Measurements from ENCODE around the gene AUTS2. TPM values are rescaled to one million over a fixed set of nuclear protein-coding genes. Genes with fewer than 3 reads are reported as not detected.

Gene AUTS2
- total and polyA plus RNA-seq, 2 of the 8 experiments (the other 6 are each of a cell fraction or from before 2014, with no cell fraction given), result 25.9 to 101 TPM

- no peak overlapping the region for H4K5ac ChIP-seq (ENCODE audit: insufficient read length, low read depth, low read length)
- no peak for TF ChIP-seq GTF2F1 (IDR thresholded peaks at IDR 0.05; ENCODE audit: borderline replicate concordance, low read depth, low read length)
- TF ChIP-seq TCF12 (IDR thresholded peaks at IDR 0.05; ENCODE audit: low read depth, low read length), result no peak
- no peak; the same call in 1 of the 2 replicates for TF ChIP-seq POU5F1 (IDR thresholded peaks at IDR 0.05; ENCODE audit: low read depth, low read length)
- no peak for TF ChIP-seq YY1 (IDR thresholded peaks at IDR 0.05; ENCODE audit: low read depth, low read length)
- no peak for TF ChIP-seq SP2 (IDR thresholded peaks at IDR 0.05; ENCODE audit: low read length)
- no peak for TF ChIP-seq ATF3 (IDR thresholded peaks at IDR 0.05; ENCODE audit: insufficient read depth, low read depth, low read length)
- TF ChIP-seq ATF2 (IDR thresholded peaks at IDR 0.05; ENCODE audit: low read length), result no peak
- no peak for TF ChIP-seq POLR2AphosphoS5 (IDR thresholded peaks at IDR 0.05; ENCODE audit: low read depth, low read length)
- no peak for TF ChIP-seq KDM4A (IDR thresholded peaks at IDR 0.05; ENCODE audit: low read depth, low read length, severe bottlenecking)
- TF ChIP-seq BRCA1 (IDR thresholded peaks at IDR 0.05; ENCODE audit: low read depth, low read length), result no peak
- no peak for TF ChIP-seq CREB1 (IDR thresholded peaks at IDR 0.05)
- no peak for TF ChIP-seq SIRT6 (IDR thresholded peaks at IDR 0.05; ENCODE audit: low read length)
- TF ChIP-seq TAF1 (IDR thresholded peaks at IDR 0.05; ENCODE audit: low read depth, low read length), result no peak
- TF ChIP-seq SP1 (IDR thresholded peaks at IDR 0.05; ENCODE audit: low read depth, low read length), result no peak
These were observed 942.4 kb downstream of the AUTS2 start for GRCh38 chr7:70540641-70541040.

More at GRCh38 chr7:70540641-70541040, 942.4 kb downstream of the AUTS2 start:
- no peaks in the 10 kb centered on the region for H3K79me1 ChIP-seq (ENCODE audit: low read depth, low read length)
- no peak overlapping the region for H3K4ac ChIP-seq (replicated peaks; ENCODE audit: insufficient read length, low read depth, low read length)
- no peak overlapping the region for H3K23ac ChIP-seq (ENCODE audit: insufficient read length)
- no peaks in the 10 kb centered on the region for H3K36me3 ChIP-seq (ENCODE audit: control insufficient read depth in 2 of 4, insufficient read depth in 4 of 4, low read length in 3 of 4)
- no peak overlapping the region for H4K91ac ChIP-seq (replicated peaks; ENCODE audit: insufficient read length, low read length)
- WGBS, 2 experiments (ENCODE audit: extremely low coverage in 1 of 2, insufficient coverage in 1 of 2, insufficient read length in 1 of 2, insufficient replicate concordance in 2 of 2, low coverage in 1 of 2, low lambda C conversion rate in 2 of 2, missing lambda C conversion rate in 1 of 2), result 42% methylated on average over 1 of the region's 1 CpG; no CpG with 5 or more reads in 1 of the 2 experiments
- no peak overlapping the region for H3K4me3 ChIP-seq (ENCODE audit: extremely low read depth in 1 of 4, insufficient read depth in 2 of 4, low read depth in 3 of 4, low read length in 4 of 4)
- no peak overlapping the region for H2AK5ac ChIP-seq (ENCODE audit: low read depth, low read length)
- ChIA-PET CTCF (ENCODE audit: partially characterized antibody) (interaction anchor here (1.6 kb wide), 1 partner anchor 11 kb away, joined by 5 read pairs; no protein-coding TSS in a partner anchor), POLR2A (ENCODE audit: partially characterized antibody) (no interaction called here)
- H2BK20ac ChIP-seq (ENCODE audit: low read length), result no peak overlapping the region
- H3K9ac ChIP-seq (replicated peaks in 1 of 4; ENCODE audit: extremely low read depth in 1 of 4, low read depth in 3 of 4, low read length in 3 of 4), result no peak overlapping the region
- no peaks in the 10 kb centered on the region for H3K9me3 ChIP-seq (ENCODE audit: insufficient read depth in 2 of 2, low read depth in 1 of 2, low read length in 1 of 2)
- no peaks in the 10 kb centered on the region for H4K20me1 ChIP-seq (replicated peaks in 1 of 2; ENCODE audit: control insufficient read depth in 1 of 2, insufficient read depth in 2 of 2, low read length in 2 of 2)
- no peak overlapping the region for H2BK12ac ChIP-seq (ENCODE audit: low read depth, low read length)
- no peak overlapping the region for H3K4me2 ChIP-seq (ENCODE audit: insufficient read depth in 1 of 2, low read depth in 2 of 2, low read length in 2 of 2)
- no peaks in the 10 kb centered on the region for H3K79me2 ChIP-seq (ENCODE audit: control insufficient read depth in 1 of 2, insufficient read depth in 2 of 2, low read length in 2 of 2)
- no peak overlapping the region for H3K27ac ChIP-seq (ENCODE audit: low read depth, low read length)
- H3K56ac ChIP-seq (replicated peaks; ENCODE audit: insufficient read length, low read depth, low read length), result no peak overlapping the region
- H2BK15ac ChIP-seq (ENCODE audit: low read length), result no peak overlapping the region
- no peak overlapping the region for H4K8ac ChIP-seq (ENCODE audit: extremely low read depth, insufficient read depth, low read length)
- no peak overlapping the region for H2AFZ ChIP-seq (ENCODE audit: low read length)
- H3K4me1 ChIP-seq (replicated peaks in 1 of 4; ENCODE audit: control insufficient read depth in 3 of 4, insufficient read depth in 4 of 4, low read length in 3 of 4), result peaks cover 0 to 9% (median 3%) of the 10 kb centered on the region in 4 experiments; a peak in 3 of 7 replicates
- no peak overlapping the region for H2BK5ac ChIP-seq (ENCODE audit: low read depth, low read length)
- no peaks in the 10 kb centered on the region for H3K23me2 ChIP-seq (ENCODE audit: low read depth, low read length)
- H3K27me3 ChIP-seq (replicated peaks in 1 of 4; ENCODE audit: control insufficient read depth in 3 of 4, extremely low read depth in 1 of 4, insufficient read depth in 3 of 4, low read length in 3 of 4), result no peaks in the 10 kb centered on the region; a peak in 1 of 7 replicates
- H3K14ac ChIP-seq (ENCODE audit: insufficient read length), result no peak overlapping the region
- DNase-seq (ENCODE audit: low read depth in 1 of 2, low spot score in 2 of 2) (no peak), FAIRE-seq (no peak)
- no peak overlapping the region for H2BK120ac ChIP-seq (replicated peaks; ENCODE audit: low read depth, low read length)
- H3K18ac ChIP-seq (ENCODE audit: extremely low read depth, low read length), result no peak overlapping the region
